Lower lobe of right lung (tissue), 2 donors: Measurements from ENCODE around the gene GAB2. TPM values are rescaled to one million over a fixed set of nuclear protein-coding genes. Genes with fewer than 3 reads are reported as not detected.

ENCODE experiments used
- ATAC-seq, 2 donors: fragments of 200-7000 bp; cut with Tn5 transposase; one replicate each; pipeline ENCODE4 v1.9.1; 2020 to 2022; ENCODE audit warnings: mild to moderate bottlenecking in 2 of 2, moderate library complexity in 2 of 2
- DNase-seq: peaks from one replicate; pipeline ENCODE4 v3.0.0-alpha.2; 2020
- H3K27ac ChIP-seq: fragments of 200-600 bp; one replicate; pipeline ENCODE4 v1.8.0; 2022
- H3K27me3 ChIP-seq: fragments of 200-600 bp; one replicate; pipeline ENCODE4 v1.8.0; 2022; ENCODE audit warnings: low read depth
- H3K36me3 ChIP-seq: fragments of 200-600 bp; one replicate; pipeline ENCODE4 v1.8.0; 2022; ENCODE audit warnings: mild to moderate bottlenecking
- H3K4me1 ChIP-seq: fragments of 200-600 bp; one replicate; pipeline ENCODE4 v1.8.0; 2022
- H3K4me3 ChIP-seq: fragments of 200-600 bp; one replicate; pipeline ENCODE4 v1.8.0; 2022; ENCODE audit warnings: mild to moderate bottlenecking
- H3K9me3 ChIP-seq: fragments of 200-600 bp; one replicate; pipeline ENCODE4 v1.8.0; 2022
- CTCF ChIP-seq: fragments of 200-600 bp; IDR thresholded peaks from one replicate; pipeline ENCODE4 v1.8.0; 2022; ENCODE audit warnings: antibody characterized with exemption, mild to moderate bottlenecking
- intact Hi-C: fragments of 100-400 bp; cut with DNase I; formaldehyde crosslinking; loops from one replicate; pipeline ENCODE4 v1.11.0; 2022
- total RNA-seq: library from RNA; stranded (reverse); fragmentation: NEBNext Ultra II Directional; extraction: Animal tissue kit (Norgen Biotek cat#: 25700); gene quantifications from one replicate; pipeline ENCODE4 v1.2.1, GENCODE V29; 2021
- donor health status: DM: no; HTN: yes; CAD: no; lungs with severe emphysema.

The GAB2 gene
- total RNA-seq, 1 donor from 2014 or later, result 64.2 TPM

GRCh38 chr11:78449866-78450265 is 32.2 kb upstream of the GAB2 start:
- no peaks in the 10 kb centered on the region for H3K36me3 ChIP-seq
- no peak for TF ChIP-seq CTCF
- ATAC-seq, result no peak

GRCh38 chr11:78446210-78446609 is 28.6 kb upstream of the GAB2 start:
- Histone ChIP-seq H3K27ac (no peak overlapping the region), H3K4me1 (no peaks in the 10 kb centered on the region), H3K4me3 (no peak overlapping the region), H3K9me3 (no peaks in the 10 kb centered on the region), H3K36me3 (peaks cover 11% of the 10 kb centered on the region), H3K27me3 (no peaks in the 10 kb centered on the region)
- intact Hi-C loops, result no loop called here
- TF ChIP-seq CTCF, result no peak
- ATAC-seq (no peak), DNase-seq (no peak)

More at GRCh38 chr11:78449866-78450265, 32.2 kb upstream of the GAB2 start:
- no peak for DNase-seq
- Histone ChIP-seq H3K27ac (no peak overlapping the region), H3K9me3 (no peaks in the 10 kb centered on the region), H3K4me1 (no peaks in the 10 kb centered on the region), H3K27me3 (no peaks in the 10 kb centered on the region), H3K4me3 (no peak overlapping the region)
- intact Hi-C loops, result no loop called here

- DNase-seq, result no peak
- TF ChIP-seq CTCF, result no peak
- Histone ChIP-seq H3K9me3 (no peaks in the 10 kb centered on the region), H3K4me1 (no peaks in the 10 kb centered on the region), H3K4me3 (no peak overlapping the region), H3K36me3 (peaks cover 11% of the 10 kb centered on the region), H3K27ac (no peak overlapping the region), H3K27me3 (no peaks in the 10 kb centered on the region)
- no peak for ATAC-seq
- intact Hi-C loops, result no loop called here
Measured at GRCh38 chr11:78444726-78445125, 27.1 kb upstream of the GAB2 start.

- no peak for DNase-seq
- ATAC-seq, result no peak
- H3K27me3 ChIP-seq, result no peaks in the 10 kb centered on the region
- no peak for TF ChIP-seq CTCF
- no peaks in the 10 kb centered on the region for H3K4me1 ChIP-seq
- intact Hi-C loops, result no loop called here
- no peak overlapping the region for H3K27ac ChIP-seq
- no peak overlapping the region for H3K4me3 ChIP-seq
- no peaks in the 10 kb centered on the region for H3K9me3 ChIP-seq
- peaks cover 11% of the 10 kb centered on the region for H3K36me3 ChIP-seq
Measured at GRCh38 chr11:78441956-78442355, 24.3 kb upstream of the GAB2 start.

- intact Hi-C loops, result no loop called here
- no peak for TF ChIP-seq CTCF
- H3K4me3 ChIP-seq, result no peak overlapping the region
- DNase-seq, result no peak
- H3K4me1 ChIP-seq, result no peaks in the 10 kb centered on the region
- no peak for ATAC-seq
- H3K36me3 ChIP-seq, result peaks cover 10% of the 10 kb centered on the region
- no peak overlapping the region for H3K27ac ChIP-seq
- H3K9me3 ChIP-seq, result no peaks in the 10 kb centered on the region
- H3K27me3 ChIP-seq, result no peaks in the 10 kb centered on the region
Measured at GRCh38 chr11:78438298-78438975, 20.8 kb upstream of the GAB2 start.
